Osteocyte (in vitro differentiated cells): ENCODE data around the gene GSG1L. TPM values are rescaled to one million over a fixed set of nuclear protein-coding genes. Genes with fewer than 3 reads are reported as not detected.
"Not testable (repeated sequence)": the region's sequence is repeated elsewhere in the genome, so short reads cannot be mapped to it uniquely, and the experiment has no call there.

Source experiments
- DNase-seq: peaks from one replicate; pipeline ENCODE4 v3.0.0; 2021; ENCODE audit warnings: mixed read lengths; ENCODE audit not compliant: unreplicated experiment; ENCODE audit errors: extremely low spot score
- H3K27ac Mint-ChIP-seq: one replicate; pipeline ENCODE4 v1.8.0; 2021; ENCODE audit warnings: mild to moderate bottlenecking, mixed read lengths; ENCODE audit not compliant: unreplicated experiment
- H3K27me3 Mint-ChIP-seq: one replicate; pipeline ENCODE4 v1.8.0; 2021; ENCODE audit warnings: mixed read lengths; ENCODE audit not compliant: unreplicated experiment
- H3K36me3 Mint-ChIP-seq: one replicate; pipeline ENCODE4 v1.8.0; 2021; ENCODE audit warnings: mixed read lengths; ENCODE audit not compliant: unreplicated experiment
- H3K4me1 Mint-ChIP-seq: one replicate; pipeline ENCODE4 v1.8.0; 2021; ENCODE audit warnings: mixed read lengths; ENCODE audit not compliant: unreplicated experiment
- H3K4me3 Mint-ChIP-seq: one replicate; pipeline ENCODE4 v1.8.0; 2021; ENCODE audit warnings: mild to moderate bottlenecking, moderate library complexity, mixed read lengths; ENCODE audit not compliant: unreplicated experiment
- H3K9me3 Mint-ChIP-seq: one replicate; pipeline ENCODE4 v1.8.0; 2021; ENCODE audit warnings: mixed read lengths; ENCODE audit not compliant: unreplicated experiment
- total RNA-seq: library from RNA; stranded (reverse); gene quantifications from 2 replicates; pipeline ENCODE4 v1.2.1, GENCODE V29; 2021
- TF ChIP-seq, protein P1 (sequence below): fragments of 200-600 bp; sonication (generic); IDR thresholded peaks from 2 replicates; pipeline ENCODE4 v1.5.0; 2021; ENCODE audit warnings: antibody characterized with exemption, mild to moderate bottlenecking, moderate library complexity

Gene GSG1L
- total RNA-seq, 1 donor from 2014 or later, result not detected

DNA sequence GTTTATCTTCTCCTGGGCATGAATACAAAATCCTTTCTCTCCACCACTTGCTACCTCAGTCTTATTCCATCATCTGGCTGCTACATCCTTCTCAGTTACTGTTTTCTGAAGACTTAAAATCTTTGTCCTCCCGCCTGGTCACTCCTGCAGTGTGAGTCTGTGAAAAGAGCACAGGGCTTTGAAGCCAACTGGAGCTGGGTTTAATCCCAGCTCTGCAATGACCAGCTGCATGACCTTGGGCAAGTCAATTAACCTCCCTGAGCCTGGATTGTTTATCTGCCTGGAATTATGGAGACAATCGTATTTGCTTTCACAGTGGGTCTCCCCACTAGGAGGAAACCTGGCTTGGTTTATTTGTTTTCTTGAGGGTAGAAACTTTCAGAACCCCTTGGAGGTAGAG, 183.2 kb downstream of the GSG1L start:
- Mint-ChIP-seq H3K27me3 (no peaks in the 10 kb centered on the region), H3K9me3 (peaks cover 13% of the 10 kb centered on the region)
- no peak for DNase-seq

DNA sequence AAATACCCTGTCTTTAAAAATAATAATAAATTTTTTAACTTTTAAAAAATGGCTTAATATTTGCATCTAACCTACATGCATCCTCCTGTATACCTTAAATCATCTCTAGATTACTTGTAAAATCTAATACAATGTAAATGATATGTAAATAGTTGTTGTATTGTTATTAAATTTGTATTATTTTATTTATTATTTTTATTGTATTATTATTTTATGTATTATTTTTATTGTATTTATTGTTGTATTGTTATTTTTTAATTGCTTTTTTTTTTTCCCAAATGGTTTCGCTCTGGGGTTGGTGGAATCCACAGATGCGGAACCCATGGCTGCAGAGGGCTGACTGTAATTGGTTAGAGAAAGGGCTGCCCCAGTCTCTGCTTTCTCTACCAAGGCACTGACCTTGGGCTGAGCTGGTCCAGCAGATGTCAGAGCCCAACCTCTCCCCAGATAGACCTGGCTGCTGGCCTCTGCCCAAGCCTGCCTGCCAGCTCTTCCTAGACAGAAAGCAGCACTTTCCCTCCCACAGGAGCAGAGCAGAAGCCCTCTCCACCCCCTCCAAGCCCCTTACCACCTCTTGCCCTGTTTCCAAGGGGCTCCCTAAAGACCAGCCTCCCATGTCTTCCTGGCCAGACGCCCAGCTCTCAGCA, 183.8 kb downstream of the GSG1L start:
- Mint-ChIP-seq H3K4me3 (no peak overlapping the region), H3K36me3 (no peaks in the 10 kb centered on the region), H3K4me1 (no peaks in the 10 kb centered on the region), H3K9me3 (peaks cover 18% of the 10 kb centered on the region), H3K27me3 (no peaks in the 10 kb centered on the region), H3K27ac (no peak overlapping the region)
- TF ChIP-seq, protein P1, sequence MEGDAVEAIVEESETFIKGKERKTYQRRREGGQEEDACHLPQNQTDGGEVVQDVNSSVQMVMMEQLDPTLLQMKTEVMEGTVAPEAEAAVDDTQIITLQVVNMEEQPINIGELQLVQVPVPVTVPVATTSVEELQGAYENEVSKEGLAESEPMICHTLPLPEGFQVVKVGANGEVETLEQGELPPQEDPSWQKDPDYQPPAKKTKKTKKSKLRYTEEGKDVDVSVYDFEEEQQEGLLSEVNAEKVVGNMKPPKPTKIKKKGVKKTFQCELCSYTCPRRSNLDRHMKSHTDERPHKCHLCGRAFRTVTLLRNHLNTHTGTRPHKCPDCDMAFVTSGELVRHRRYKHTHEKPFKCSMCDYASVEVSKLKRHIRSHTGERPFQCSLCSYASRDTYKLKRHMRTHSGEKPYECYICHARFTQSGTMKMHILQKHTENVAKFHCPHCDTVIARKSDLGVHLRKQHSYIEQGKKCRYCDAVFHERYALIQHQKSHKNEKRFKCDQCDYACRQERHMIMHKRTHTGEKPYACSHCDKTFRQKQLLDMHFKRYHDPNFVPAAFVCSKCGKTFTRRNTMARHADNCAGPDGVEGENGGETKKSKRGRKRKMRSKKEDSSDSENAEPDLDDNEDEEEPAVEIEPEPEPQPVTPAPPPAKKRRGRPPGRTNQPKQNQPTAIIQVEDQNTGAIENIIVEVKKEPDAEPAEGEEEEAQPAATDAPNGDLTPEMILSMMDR, result no peak
- DNase-seq, result no peak

More for the DNA sequence above, 183.2 kb downstream of the GSG1L start:
- Mint-ChIP-seq H3K27ac (no peak overlapping the region), H3K4me3 (no peak overlapping the region), H3K4me1 (no peaks in the 10 kb centered on the region), H3K36me3 (no peaks in the 10 kb centered on the region)
- TF ChIP-seq, protein P1, result no peak

DNA sequence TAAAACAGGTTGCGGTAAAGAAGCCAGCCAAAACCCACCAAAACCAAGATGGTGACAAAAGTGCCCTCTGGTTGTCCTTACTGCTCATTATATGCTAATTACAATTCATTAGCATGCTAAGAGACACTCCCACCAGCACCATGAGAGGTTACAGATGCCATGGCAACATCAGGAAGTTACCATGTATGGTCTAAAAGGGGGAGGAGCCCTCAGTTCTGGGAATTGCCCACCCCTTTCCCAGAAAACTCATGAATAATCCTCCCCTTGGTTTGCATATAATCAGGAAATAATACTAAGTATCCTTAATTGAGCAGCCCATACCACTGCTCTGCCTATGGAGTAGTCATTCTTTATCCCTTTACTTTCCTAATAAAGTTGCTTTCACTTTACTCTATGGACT, 190.9 kb downstream of the GSG1L start:
- H3K27ac Mint-ChIP-seq, DNase-seq, H3K4me1 Mint-ChIP-seq, H3K36me3 Mint-ChIP-seq, H3K4me3 Mint-ChIP-seq, H3K27me3 Mint-ChIP-seq: not testable (repeated sequence)
- peaks cover 24% of the 10 kb centered on the region for H3K9me3 Mint-ChIP-seq

DNA sequence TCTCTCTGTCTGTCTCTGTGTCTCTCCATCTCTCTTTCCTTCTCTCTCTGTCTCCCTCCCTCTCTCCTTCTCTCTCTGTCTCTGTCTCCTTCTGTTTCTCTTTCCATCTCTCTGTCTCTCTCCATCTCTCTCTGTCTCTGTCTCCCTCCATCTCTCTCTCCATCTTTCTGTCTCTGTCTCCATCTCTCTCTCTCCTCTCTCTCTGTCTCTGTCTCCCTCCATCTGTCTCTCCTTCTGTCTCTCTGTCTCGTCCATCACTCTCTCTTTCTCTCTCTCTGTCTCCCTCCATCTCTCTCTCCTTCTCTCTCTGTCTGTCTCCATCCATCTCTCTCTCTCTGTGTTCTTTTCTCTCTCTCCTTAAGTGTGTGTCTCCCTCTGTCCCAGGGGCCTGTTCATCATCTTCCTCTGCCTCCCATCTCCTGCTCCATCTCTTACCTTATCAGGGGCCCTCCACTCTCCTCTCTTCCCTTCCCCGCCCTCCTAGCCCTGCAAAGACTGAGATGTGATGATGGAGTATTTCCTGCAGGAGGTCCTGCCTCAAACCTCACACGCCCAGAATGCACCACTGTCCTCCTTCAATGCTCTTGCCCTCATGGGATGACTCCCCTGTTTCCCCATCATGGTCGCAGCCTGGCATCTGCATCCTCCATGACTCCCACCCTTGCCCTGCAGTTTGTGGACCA, 193.3 kb downstream of the GSG1L start:
- peaks cover 15% of the 10 kb centered on the region for H3K9me3 Mint-ChIP-seq
- TF ChIP-seq, protein P1, result no peak
- H3K36me3 Mint-ChIP-seq, result peaks cover 2% of the 10 kb centered on the region
- no peaks in the 10 kb centered on the region for H3K27me3 Mint-ChIP-seq
- no peak overlapping the region for H3K4me3 Mint-ChIP-seq
- H3K27ac Mint-ChIP-seq, result no peak overlapping the region
- no peak for DNase-seq
- no peaks in the 10 kb centered on the region for H3K4me1 Mint-ChIP-seq

DNA sequence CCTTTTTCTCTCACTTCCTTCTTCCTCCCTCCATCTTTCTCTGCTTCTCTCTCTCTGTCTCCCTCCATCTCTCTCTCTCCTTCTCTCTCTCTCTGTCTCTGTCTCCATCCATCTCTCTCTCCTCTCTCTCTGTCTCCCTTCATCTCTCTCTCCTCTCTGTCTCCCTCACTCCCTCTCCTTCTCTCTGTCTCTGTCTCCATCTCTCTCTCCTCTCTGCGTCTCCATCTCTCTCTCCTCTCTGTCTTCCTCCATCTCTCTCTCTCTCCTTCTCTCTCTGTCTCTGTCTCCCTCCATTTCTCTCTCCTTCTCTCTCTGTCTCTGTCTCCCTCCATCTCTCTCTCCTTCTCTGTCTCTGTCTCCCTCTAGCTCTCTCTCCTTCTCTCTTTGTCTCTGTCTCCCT, 194.1 kb downstream of the GSG1L start:
- Mint-ChIP-seq H3K9me3 (peaks cover 10% of the 10 kb centered on the region), H3K27ac (no peak overlapping the region), H3K36me3 (peaks cover 2% of the 10 kb centered on the region), H3K4me3 (no peak overlapping the region), H3K27me3 (no peaks in the 10 kb centered on the region), H3K4me1 (no peaks in the 10 kb centered on the region)
- DNase-seq, result no peak
- TF ChIP-seq, protein P1, result no peak
